Suppressor macrophage treated with lipopolysaccharide for 1 hour (primary cell): ENCODE results near the gene NUDT1.

Experiments used
- DNase-seq, 3 donors: peaks; one replicate each; pipeline ENCODE4 v3.0.0-alpha.2; 2020 to 2022

Gene NUDT1

DNA sequence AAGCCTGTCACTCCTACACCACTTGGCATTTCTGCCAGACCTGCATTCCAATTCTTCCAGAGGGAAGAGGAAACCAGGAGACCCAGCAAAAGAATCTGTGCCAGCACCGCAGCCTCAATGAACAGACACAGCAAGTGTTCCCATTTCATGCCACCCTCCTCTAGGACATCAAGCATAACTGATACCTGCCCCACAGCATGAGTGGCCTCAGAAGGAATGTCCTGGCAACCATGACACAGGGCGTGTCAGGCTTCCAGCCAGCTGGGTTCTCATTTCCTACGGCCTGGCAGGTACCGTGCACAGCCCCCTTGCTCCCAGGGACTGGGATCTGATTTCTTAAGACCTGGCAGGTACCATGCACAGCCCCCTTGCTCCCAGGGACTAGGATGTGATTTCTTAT is 17.1 kb upstream of the NUDT1 start:
- no peak for DNase-seq

DNA sequence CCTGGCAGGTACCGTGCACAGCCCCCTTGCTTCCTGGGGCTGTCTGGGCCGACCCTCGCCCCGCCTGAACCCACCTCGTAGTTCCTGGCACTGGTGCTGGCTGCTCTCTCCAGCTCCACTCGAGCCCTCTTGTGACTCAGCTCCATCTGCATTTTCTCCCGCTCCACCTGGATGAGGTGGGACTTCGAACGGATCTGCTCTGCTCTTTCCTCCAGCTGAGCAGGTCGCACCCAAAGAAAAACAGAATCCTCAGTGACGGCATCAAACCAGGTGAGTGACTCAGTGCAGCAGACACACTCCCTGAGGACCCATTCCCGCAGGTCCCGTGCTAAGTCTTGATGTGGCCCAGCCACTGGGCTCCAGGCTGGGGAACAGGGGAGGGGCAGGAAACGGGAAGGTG is 16.7 kb upstream of the NUDT1 start:
- DNase-seq: no peak

DNA sequence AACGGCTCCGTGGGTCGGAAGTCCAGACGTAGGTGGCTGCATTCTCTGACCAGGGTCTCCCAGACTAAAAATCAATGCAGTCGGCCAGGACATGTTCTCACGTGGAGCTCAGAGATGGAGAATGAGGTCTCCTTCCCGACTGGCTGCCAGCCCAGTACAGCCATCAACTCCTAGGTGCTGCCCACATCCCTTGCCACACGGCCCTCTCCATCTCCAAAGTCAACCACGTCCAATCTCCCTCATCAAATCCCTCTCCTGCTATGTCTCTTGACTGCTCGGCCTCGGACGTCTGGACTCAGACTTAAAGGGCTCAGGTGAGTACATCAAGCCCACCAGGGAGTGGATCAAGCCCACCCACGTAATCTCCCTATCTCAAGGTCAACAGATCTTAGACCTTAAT is 16.2 kb upstream of the NUDT1 start:
- DNase-seq: no peak

DNA sequence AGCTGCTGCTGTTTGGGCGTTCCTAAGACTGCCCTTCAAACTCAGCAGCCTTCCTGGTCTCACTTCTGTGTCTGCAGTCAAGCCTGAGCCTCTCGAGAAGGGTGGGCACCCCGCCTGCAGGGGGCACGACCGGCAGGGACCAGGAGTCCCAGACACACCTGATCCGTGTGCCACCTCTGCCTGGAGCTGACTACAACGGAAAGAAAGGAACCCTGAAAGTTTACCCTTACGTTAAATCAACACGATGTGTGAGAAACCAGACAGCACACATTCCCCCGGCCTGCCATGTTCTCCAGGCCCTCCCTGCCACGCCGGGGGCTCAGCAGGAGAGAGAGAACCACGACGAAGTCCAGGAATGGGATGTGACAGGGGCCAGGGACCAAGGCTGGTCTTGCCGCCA is 14.3 kb upstream of the NUDT1 start:
- DNase-seq: no peak

DNA sequence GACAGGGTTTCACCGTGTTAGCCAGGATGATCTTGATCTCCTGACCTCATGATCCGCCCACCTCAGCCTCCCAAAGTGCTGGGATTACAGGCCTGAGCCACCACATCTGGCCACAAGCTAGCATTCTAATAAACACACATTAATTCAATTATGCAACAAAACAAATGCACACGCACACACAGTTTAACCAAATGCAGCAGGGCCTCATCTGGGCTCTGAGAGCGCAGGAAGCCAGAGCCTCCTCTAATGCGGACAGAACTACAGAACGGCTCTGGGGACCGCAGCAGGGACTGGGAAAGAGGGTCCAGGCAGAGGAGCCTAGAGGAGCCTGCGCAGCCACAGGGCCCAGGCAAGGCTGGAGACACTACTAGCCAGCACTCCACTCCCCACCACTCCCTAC is 13.1 kb upstream of the NUDT1 start:
- no peak for DNase-seq

DNA sequence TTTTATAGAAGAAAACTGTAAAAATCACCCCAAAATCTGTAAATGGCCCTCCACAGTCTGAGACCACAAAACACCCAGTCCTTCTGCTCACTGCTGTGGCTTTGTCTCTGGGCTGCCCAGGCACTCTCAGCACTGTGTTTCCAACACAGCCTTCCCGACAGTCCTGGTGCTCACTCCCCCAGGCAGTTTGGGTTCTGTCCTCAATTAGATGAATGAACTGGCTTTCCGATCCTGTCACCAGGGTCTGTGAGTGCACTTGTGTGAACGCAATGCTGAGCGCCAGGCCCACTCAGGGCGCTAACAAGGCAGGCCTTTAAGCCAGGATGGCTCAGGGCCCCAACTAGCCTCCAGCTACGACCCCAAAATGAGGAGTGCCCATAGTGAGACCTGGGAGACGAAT is 12.6 kb upstream of the NUDT1 start:
- no peak for DNase-seq

DNA sequence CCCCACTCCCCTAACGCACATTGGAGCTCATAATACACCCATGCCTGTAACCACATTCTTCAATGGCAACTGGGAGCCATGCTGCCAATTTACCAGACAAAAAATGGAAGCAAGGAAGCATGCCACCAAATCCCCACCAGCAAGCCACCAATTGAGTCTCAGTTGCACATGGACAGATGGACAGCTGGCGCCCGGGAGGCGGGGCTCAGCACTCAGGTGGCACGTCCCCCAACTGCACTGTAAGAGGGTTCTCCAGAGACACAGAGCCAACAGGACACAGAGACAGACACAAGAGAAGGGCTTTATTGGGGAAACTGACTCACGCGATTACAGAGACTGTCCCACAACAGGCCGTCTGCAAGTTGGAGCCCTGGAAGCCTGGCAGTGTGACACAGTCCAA is 11.8 kb upstream of the NUDT1 start:
- DNase-seq: no peak

DNA sequence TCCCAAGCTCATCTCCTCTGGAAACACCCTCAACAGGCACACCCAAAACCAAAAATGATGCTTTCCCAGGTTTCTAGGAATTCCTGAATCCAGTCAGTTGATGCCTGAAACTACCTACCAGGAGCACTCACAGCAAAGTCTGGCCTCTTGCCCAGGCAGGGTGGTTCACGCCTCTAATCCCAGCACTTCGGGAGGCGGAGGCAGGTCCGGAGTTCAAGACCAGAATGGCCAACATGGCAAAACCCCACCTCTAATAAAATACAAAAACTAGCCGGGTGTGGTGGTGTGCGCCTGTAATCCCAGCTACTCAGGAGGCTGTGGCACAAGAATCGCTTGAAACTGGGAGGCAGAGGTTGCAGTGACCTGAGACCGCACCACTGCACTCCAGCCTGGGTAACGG is 11.1 kb upstream of the NUDT1 start:
- DNase-seq: no peak

DNA sequence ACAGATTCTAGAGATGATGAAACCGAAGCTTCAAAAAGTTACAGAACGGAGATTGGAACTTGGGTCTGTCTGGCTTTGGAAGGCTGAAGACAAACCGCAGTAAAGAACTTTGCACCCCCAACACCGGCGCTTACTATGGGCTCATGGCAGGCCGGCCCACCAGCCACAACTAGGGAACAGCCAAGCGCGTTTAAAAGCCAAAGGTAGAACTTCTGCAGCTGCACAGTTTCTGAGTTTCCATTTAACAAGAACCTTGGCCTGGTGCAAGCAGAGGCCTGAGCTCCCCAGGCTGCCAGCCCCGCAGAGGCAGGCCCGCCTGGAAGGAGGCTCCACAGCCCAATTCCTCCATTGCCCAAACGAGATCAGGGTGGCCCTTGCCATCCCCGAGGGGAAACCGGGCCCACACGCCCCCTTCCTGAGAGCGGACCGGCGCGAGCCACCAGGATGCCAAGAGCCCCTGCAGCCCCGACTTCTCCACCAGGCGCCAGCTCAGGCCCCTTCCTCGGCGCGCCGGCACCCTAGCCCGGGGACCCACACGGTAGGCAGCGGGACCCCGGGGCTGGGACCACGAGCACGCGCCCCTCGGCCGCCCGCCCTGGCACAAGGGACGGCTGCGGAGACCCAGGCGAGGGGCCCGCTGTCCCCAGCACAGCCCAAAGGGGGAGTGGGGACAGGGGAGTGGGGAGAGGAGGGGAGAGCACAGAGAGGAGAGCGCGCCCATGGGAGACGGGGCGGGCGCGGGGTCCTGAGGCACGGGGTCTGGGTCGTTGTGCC is 9.8 kb upstream of the NUDT1 start:
- peak; percentile 28 to 53 (median 36) for DNase-seq

DNA sequence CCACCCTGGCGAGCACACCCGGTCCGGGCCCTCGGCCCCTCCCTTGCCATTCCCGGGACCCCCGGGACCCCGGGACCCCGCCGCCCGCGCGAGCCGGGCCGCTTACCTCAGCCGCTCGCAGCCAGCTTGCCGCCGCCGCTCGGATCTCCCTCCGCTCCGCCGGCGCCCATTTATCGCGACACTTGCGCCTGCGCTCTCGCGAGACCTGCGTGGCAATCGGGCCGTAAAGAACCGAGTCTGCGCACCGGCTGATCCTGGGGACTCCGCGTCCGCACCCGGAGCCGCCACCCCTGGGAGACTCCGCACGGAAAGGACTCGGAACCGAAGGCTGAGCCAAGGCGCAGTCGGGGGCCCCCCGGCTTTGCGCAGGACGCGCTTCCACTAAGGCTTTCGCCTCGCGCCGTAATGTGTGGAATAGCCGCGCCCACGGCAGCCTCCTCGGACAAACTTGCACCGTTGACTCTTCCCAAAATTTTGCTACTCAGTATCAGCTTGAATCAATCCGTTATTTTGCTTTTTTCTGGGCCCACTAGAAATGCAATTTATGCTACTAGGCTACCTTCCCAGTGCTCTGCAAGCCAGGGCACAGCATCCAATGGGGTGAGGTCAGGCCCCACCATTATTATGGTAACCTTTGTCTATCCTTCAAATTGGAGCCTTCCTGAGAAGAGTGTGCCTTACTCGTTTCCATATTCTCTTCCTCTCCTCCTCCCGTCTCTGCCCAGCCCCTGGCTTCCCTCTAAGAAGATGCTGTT is 9.1 kb upstream of the NUDT1 start, which contains the start of gene MAD1L1:
TSS of gene MAD1L1 (minus strand) at position 180 of the 755 bp plus-strand sequence. CDS start 2,812 bp downstream, outside the sequence.
- DNase-seq: peak; percentile 95 to 97 (median 96)

DNA sequence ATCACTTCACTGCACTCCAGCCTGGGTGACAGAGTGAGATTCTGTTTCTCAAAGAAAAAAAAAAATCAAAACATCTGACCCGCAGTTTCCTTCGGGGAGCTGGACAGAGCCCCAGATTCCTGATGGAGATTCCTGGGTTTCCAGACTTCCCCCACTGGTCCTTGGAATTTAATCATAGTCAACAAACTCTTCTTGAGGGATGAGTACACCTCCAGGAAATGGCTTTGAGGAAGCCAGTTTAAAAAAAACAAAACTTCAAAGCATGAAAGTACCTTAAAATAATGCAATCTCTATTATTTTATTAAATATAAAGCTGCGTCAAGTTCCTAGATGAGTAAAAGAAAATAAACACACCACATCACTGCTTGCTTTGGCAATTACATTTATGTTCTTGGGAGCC is 8.1 kb upstream of the NUDT1 start:
- DNase-seq: no peak

DNA sequence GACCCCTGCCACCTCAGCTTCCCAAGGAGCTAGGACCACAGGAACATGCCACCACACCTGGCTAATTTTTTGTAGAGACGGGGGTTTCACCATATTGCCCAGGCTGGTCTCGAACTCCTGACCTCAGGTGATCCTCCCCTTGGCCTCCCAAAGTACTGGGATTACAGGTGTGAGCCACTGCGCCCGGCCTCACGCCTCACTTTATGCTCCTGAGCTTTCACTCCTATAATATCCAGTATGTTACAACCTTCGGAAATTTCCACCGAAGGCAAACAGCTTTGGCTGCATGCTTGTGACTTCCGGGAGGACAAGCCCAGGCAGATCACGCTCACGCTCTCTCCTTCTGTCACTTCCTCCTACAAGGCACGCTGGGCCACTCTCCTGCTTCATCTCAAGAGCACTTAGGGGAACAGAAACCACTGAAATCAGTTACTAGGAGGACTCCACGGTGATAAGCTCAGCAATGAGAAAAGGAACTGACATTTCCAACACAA is 4.9 kb upstream of the NUDT1 start:
- DNase-seq: peak; percentile 91 to 95 (median 93)

DNA sequence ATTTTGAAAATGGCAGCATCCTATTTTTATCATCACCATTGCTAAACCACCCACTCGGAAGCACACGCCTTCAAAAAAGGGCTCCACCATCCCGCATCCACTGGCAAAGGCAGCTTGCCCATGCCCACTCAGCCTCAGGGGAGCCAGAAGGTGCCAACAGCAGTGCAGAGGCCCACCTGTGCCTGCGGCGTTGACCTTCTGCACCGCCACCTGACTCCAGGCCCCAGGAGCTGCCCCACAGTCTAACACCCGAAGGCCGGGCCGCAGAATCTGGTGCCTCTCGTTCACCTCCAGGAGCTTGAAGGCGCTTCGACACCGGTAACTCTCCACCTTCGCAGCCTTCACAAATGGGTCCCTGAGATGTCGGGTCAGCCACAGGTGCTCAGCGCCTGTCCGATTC is 2.8 kb upstream of the NUDT1 start:
- DNase-seq: no peak

DNA sequence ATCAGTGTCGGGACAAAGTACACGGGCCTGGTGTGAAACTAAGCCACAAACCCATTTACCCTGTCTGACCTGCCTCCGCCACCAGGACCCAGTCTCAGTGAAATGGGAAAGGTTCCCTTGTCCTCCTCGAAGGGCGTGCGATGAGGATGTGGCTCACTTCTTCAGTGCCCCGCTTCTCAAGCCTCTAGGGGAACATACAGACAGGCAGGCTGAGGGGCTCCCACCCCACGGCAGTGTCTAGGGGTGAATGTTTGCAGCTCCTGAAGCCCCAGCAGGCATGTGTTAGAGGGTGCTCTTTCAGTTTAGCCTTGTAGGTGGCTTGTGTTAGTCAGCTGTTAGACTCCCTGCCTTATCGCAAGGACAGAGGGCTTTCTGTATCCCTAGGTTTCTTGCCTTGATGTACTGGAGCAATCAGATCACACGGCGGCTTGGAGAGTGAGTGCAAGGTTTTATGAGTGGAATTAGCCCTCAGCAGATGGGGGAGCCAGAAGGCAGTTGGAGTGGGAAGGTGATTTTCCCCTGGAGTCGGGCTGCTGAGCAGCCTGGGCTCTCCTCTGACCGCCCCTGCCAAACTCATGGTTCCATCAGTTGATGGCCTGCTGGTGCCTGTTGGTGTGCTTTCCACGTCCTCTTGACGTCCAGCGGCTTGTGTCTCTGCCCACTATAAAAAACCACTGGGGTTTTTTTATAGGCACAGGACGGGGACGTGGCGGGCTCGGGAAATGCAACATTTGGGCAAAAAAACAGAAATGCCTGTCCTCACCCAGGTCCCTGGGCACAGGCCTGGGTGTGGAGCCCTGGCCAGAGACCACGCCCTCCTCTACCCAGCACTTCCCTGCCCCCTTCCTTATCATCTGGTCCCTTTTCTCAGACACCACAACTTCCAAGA is 759 bp downstream of the NUDT1 start:
- peak; percentile 36 to 55 (median 49) for DNase-seq

DNA sequence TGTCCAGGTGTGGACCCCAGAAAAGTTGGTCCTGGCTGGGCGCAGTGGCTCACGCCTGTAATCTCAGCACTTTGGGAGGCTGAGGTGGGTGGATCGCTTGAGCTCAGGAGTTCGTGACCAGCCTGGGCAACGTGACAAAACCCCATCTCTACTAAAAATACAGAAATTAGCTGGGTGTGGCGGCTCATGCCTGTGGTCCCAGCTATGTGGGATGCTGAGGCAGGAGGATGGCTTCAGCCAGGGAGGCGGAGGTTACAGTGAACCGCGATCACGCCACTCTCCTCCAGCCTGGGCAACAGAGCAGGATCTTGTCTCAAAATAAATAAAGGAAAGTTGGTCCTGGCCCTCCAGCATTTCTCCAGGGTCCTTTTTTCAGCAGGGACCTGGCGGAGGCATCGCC is 1.4 kb downstream of the NUDT1 start:
- no peak for DNase-seq

DNA sequence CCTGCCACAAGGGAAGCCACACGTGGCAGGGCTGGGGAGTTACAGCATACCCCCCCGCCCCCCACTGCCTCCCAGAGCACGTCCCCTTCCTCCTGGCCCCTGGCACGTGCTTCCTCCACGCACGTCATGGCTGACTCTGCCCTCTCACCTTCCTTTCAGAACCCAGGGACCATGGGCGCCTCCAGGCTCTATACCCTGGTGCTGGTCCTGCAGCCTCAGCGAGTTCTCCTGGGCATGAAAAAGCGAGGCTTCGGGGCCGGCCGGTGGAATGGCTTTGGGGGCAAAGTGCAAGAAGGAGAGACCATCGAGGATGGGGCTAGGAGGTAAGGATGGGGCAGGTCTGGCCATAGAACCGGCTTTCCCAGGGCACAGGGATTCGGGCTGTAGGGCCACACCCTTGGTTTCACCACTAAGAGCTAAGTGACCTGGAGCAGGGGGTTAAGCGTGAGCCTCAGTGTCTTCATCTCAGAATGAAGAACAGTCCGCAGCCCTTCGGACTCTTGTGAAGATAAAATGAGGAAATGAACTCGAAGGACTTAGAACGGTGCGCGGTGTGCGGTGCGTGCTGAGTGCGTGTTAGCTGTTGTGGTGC is 2.5 kb downstream of the NUDT1 start:
- peak in 1 of 3 donors; percentile 17 for DNase-seq

DNA sequence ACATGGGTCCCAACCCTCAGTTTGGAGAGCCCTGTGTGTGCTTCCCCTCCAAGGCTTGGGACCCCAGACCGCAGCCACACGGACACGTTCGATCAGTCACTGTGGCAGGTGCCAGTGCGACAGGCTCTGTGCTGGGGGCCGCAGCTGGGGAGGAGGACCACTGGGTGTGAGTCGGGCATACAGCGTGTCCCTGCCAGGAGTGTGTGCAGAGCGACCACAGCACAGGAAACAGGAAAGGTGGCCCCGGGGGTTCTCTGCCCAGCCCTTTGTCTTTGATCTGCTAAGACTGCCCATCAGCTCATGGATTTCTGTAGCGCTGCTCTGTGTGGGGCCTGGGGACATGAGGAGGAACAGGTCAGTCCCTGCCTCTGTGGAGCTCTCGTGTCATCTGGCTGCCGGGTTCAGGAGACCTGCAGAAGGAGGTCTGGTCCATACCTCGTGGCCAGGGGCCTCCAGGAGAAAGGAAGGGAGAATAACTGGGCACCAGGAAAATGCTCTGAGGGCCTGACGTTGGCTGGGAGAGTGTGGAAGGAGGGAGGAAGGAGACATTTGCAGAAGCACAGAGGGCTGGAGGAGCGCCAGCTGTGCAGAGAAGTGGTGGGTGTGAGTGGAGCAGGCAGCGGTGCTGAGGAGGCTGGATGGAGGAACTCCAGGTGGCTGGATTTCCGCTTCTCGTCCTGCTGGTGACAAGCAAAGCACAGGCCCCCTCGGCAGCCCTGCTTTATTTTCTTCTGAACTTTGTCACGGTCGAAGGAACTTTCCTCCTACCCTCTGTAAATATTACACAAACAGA is 4.1 kb downstream of the NUDT1 start:
- peak; percentile 43 to 61 (median 45) for DNase-seq

DNA sequence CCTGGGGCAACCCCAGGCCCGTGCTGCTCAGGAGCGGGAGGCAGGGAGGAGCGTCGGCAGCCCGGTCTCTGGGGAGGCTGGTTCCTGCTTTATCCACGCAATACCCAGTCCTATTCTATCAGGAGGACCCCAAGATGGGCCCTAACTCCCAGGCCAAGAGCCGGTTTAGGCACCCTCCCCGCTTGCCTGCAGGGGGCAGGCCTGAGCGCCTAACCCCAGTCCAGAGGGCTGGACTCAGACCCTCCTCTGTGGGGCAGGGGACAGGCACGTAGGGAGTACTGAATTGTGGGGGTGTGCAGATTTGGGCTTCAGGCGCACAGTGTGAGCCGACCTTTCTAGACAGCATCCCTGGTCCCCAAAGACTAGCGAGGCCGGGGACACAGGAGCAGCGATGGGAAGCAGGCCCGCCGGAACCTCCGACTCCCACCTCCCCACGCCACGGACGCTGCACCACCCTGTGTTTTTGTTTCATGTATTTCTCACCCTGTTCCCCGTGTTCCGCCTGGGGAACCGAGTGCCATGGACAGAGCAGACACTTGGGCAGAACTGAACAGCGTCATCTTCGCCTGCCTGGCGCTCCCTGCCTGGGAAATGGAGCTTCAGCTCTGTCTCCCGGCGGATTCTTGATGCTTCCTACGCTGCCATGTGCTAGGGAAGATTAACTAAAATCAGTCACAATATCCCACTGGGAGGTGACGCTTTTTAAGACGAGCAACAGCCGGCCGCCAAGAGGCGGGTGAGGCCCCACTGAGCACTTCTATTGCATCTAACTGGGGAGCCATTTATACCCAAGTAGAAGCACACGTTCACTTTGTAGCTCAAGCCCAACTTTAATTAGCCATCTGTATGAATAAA is 5.3 kb downstream of the NUDT1 start:
- DNase-seq: peak in 2 of 3 donors; percentile 25 to 57

DNA sequence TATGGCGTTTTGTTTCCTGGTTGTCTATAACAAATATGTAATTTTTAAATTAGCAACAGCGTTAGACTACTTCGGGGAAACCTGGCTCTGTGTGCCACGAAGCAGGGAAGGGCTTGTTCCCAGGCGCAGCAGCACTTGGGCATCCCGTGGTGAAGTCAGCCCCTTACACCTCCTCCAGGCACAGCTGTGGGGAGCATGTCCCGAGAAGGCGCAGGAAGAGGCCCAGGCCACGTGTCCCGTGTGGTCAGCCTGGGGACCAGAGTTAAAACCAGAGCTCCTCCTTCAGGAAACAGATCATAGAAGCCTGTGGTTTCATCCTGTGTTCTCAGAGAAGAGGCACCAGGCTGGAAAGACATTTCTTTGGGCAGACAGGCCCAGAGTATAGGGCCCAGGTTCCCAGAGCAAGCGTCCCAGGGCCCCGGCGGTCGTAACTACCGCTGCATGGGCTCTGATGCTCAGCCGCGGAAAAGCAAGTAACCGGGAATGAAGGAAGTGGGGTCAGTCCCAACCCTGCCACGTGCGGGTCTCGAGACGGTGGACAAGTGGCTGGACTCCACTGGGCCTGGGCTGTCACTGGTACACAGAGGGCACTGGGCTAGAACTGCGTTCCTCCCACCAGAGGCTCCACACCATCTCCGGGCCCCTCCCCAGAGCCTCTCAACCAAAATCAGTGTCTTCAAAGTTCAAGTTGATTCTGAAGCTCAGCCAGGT is 7.1 kb downstream of the NUDT1 start:
- peak; percentile 87 to 92 (median 90) for DNase-seq

DNA sequence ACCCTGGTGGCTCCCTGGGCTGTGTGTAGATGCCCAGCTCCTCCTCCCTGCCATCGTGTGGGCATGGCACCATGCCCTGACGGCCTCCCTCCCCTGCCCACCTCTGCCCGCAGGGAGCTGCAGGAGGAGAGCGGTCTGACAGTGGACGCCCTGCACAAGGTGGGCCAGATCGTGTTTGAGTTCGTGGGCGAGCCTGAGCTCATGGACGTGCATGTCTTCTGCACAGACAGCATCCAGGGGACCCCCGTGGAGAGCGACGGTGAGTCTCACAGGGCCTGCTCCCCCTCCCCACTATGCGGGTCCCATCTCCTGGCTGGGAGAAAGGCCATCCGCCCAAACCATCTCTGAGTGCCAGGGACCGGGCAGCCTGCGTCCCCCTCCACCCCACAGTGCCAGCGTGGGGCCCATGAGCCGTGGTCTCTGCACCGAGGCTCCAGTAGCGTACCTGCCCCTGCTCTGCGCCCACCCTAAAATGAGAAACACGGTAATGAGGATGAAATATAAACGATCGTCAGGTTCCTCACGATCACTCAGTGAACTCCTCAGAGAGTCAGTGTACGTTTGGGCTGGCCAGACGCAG is 7.8 kb downstream of the NUDT1 start:
- DNase-seq: no peak
